ENCODE results near the gene SOCS3.

SOCS3 gene

DNA sequence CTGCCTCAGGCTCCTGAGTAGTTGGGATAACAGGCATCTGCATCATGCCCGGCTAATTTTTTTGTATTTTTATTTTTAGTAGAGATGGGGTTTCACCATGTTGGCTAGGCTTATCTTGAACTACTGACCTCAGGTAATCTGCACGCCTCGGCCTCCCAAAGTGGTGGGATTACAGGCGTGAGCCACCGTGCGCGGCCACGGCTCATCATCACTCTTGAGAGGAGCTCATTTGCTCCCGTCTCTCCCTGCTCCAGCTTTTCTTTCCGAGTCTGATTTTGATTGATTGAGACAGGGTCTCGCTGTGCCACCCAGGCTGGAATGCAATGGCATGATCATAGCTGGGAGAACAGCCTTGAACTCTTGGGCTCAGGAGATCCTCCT is 31.2 kb upstream of the SOCS3 start:
- H3K27ac ChIP-seq = no peak overlapping the region
- TF ChIP-seq ZFX (IDR thresholded peaks at IDR 0.05; ENCODE audit: borderline replicate concordance) (no peak), CTCF (IDR thresholded peaks at IDR 0.05) (no peak)

GRCh38 chr17:78390241-78391050 is 30.6 kb upstream of the SOCS3 start:
- TF ChIP-seq ZFX (IDR thresholded peaks at IDR 0.05; ENCODE audit: borderline replicate concordance) (no peak), CTCF (IDR thresholded peaks at IDR 0.05) (no peak)
- H3K27ac ChIP-seq = no peak overlapping the region

- no peak overlapping the region for H3K27ac ChIP-seq
- TF ChIP-seq ZFX (IDR thresholded peaks at IDR 0.05; ENCODE audit: borderline replicate concordance) (no peak), CTCF (IDR thresholded peaks at IDR 0.05) (no peak)
Measured at GRCh38 chr17:78387977-78388941, 28.4 kb upstream of the SOCS3 start.

DNA sequence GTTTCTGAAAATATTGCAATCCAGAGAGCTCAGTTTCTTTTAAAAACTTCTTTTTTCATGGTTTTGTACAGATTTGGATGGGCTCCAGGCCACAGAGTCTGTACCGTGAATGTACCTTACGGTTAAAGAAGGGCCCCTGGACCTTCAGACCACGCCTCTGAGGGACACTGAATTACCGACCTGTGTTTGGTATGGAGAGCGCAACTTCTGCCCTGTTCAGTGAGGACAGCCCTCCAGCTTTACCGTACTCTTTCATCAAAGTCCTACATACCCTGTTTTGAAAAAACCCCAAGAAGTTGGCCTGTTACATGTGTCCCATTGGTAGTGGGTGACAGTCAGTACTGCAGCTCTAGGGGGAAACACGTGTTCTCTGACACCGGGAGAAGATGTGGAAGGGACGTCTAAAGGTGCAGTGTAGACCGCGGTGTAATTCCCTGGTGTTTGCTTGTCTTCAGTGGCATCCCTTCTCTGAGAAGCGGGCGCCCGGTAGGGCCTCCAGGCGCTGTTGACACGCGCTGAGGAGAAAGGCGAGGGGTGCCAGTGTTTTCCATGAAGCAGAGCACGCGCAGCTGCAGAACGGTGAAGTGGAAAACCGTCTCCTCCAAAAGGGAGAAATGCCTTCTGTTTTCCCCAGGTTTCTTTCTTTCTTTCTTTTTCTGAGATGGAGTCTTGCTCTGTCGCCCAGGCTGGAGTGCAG is 24.8 kb upstream of the SOCS3 start:
- TF ChIP-seq ZFX (IDR thresholded peaks at IDR 0.05; ENCODE audit: borderline replicate concordance) = no peak
- no peak for TF ChIP-seq CTCF (IDR thresholded peaks at IDR 0.05)
- H3K27ac ChIP-seq = no peak overlapping the region

GRCh38 chr17:78383725-78384471 is 24.0 kb upstream of the SOCS3 start:
- no peak overlapping the region for H3K27ac ChIP-seq
- no peak for TF ChIP-seq CTCF (IDR thresholded peaks at IDR 0.05)
- no peak for TF ChIP-seq ZFX (IDR thresholded peaks at IDR 0.05; ENCODE audit: borderline replicate concordance)

DNA sequence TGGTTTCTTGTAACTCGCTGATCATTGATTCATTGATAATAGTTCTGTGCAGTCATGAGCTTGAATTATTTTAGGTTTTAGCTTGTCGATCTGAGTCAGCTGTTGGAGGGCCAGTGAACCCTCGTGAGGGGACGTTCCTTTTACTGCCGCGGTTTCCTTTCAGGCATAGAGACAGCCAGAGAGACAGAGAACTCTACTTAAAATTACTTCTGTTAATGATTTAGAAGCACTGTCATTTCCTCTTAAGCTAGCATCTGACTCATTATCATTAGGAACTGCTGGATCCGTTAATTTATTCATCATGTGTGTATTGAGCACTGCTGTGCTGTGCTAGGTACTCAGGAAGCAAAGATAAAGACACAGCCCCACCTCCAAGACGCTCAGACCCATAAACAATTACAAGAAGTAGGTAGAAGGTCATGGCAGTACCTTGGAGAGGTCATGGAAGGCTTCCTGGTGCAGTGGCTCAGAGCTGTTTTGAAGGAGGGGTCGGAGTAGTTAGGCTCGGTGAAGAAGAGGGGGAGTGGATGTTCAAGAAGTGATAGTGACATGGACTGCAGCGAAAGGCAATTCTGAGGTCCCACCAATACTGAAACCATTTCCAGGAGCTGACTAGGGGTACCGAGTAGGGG is 21.8 kb upstream of the SOCS3 start:
- no peak for TF ChIP-seq CTCF (IDR thresholded peaks at IDR 0.05)
- no peak for TF ChIP-seq ZFX (IDR thresholded peaks at IDR 0.05; ENCODE audit: borderline replicate concordance)
- H3K27ac ChIP-seq = no peak overlapping the region
